Measurements from ENCODE around the gene TGIF2.

Gene TGIF2

DNA sequence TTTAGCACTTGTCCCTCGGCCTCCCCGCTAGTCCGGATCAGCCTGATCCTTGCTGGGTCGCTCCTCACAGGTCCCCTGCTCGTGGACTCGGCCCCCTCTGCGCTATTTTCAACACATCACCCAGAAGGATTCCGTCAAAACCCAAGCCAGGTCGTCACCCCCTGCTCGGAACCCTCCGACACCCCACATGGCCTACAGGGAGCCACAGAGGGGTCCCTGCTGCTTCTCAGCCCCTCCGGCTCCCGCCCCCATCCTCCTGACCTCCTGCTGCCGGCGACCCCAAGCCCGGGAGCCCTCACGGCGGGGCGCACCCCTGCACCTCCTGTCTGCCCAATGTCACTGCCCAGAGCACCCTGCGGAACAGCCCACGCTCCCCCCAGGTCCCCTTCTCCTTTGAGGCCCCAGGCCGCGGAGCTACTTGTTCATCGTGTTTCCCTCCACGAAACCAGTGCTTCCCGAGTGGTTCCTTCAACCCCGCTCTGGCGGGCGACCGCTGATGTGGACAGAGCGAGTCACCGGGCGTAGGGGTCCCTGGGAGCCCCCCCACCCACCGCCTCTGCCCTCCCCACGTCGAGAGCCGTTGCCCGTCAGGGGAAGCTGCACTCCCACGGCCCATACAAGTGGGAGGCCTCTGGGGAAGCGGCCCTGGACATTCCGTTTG, 32.7 kb upstream of the TGIF2 start:
- Histone ChIP-seq H3K4me1 (ENCODE audit: control insufficient read depth in 2 of 2, insufficient read depth in 2 of 2, low read length in 2 of 2) (peaks cover 3 to 7% of the 10 kb centered on the region in 2 donors), H3K27me3 (ENCODE audit: control insufficient read depth in 2 of 2, insufficient read depth in 2 of 2, low read length in 2 of 2) (no peaks in the 10 kb centered on the region), H3K9me3 (ENCODE audit: control insufficient read depth in 2 of 2, low read length in 2 of 2) (no peaks in the 10 kb centered on the region), H3K36me3 (ENCODE audit: control insufficient read depth in 2 of 2, insufficient read depth in 2 of 2, low read length in 2 of 2) (no peaks in the 10 kb centered on the region), H3K27ac (ENCODE audit: low read depth in 2 of 2, low read length in 2 of 2) (peak overlapping the region; percentile 74 to 82), H3K9ac (ENCODE audit: low read depth in 1 of 2, low read length in 2 of 2) (peak overlapping the region in 1 of 2 donors; percentile 34), H3K4me3 (ENCODE audit: low read length in 2 of 2) (peak overlapping the region; percentile 9 to 65)

DNA sequence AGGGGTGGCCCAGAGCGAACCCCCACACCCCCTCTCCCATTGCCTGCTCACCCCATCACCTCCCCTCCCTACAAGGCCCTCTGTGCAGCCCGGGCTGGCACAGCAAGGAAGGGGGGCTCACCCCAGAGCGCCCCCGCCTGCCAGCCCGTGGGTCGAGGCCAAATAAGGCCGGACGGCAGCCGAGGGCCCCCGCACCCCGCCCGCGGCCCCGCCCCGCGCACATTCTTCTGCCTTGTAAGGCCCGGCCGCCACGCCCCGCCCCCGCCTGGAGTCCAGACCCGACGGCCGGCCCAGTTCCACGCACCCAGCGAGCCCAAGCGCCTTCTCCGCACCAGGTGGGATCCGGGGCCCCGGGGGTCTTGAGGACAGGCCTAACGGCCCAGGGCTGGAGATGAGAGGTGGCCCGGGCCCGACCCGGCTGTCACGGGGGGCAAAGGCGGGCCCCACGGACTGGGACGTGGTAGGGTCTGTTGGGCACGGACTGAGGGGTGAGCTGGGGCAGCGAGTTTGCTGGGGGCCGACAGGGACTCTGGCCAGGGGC, 32.1 kb upstream of the TGIF2 start, which contains the start of gene MYL9:
MYL9 (plus strand) TSS at position 293 of the 541 bp plus-strand sequence. CDS start 3,366 bp downstream, outside the sequence.
- Histone ChIP-seq H3K4me1 (ENCODE audit: control insufficient read depth in 2 of 2, insufficient read depth in 2 of 2, low read length in 2 of 2) (peaks cover 3 to 7% of the 10 kb centered on the region in 2 donors), H3K9me3 (ENCODE audit: control insufficient read depth in 2 of 2, low read length in 2 of 2) (no peaks in the 10 kb centered on the region), H3K4me3 (ENCODE audit: low read length in 2 of 2) (peak within 1 kb of the TSS; percentile 65 to 69), H3K36me3 (ENCODE audit: control insufficient read depth in 2 of 2, insufficient read depth in 2 of 2, low read length in 2 of 2) (peaks cover 0 to 2% of the 10 kb centered on the region in 2 donors), H3K9ac (ENCODE audit: low read depth in 1 of 2, low read length in 2 of 2) (peak within 1 kb of the TSS; percentile 60 to 74), H3K27me3 (ENCODE audit: control insufficient read depth in 2 of 2, insufficient read depth in 2 of 2, low read length in 2 of 2) (no peaks in the 10 kb centered on the region), H3K27ac (ENCODE audit: low read depth in 2 of 2, low read length in 2 of 2) (peak within 1 kb of the TSS; percentile 82 to 87)

DNA sequence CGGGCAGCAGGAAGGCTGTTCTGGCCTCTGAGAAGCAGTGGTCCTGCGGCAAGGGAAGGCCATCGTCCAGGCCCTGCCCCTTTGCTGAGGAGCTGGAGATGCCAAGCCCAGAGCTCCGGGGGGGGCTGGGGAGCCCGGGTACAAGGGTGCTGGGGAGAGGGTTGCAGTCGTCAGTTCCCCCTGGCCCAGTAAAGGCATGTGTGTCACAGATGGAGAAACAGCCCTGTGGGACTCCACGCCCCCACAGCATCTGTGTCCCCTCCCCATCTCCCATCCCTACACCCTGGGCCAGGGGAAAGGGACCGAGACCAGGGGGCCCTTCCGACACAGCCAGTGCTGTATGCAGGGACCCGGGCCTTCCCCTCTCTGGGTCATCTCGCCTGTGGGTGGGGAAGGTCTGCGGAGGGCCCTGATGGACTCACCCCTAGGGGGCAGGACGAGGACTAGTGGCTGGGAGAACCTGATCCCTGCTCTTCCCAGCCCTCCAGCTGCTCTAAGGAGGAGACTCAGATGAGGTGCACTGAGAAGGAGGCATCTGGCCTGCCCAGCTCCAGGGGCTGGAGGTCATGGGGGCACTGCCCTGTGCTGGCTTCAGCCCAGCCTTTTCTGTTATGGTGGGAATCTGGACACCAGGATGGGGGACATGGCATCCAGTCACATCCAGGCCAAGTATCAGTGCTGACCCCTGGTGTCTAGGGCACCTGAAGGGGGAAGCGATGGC, 31.5 kb upstream of the TGIF2 start:
- Histone ChIP-seq H3K4me3 (ENCODE audit: low read length in 2 of 2) (peak overlapping the region; percentile 65 to 69), H3K9me3 (ENCODE audit: control insufficient read depth in 2 of 2, low read length in 2 of 2) (no peaks in the 10 kb centered on the region), H3K9ac (ENCODE audit: low read depth in 1 of 2, low read length in 2 of 2) (peak overlapping the region; percentile 60 to 74), H3K36me3 (ENCODE audit: control insufficient read depth in 2 of 2, insufficient read depth in 2 of 2, low read length in 2 of 2) (peaks cover 0 to 2% of the 10 kb centered on the region in 2 donors), H3K4me1 (ENCODE audit: control insufficient read depth in 2 of 2, insufficient read depth in 2 of 2, low read length in 2 of 2) (peaks cover 3 to 7% of the 10 kb centered on the region in 2 donors), H3K27ac (ENCODE audit: low read depth in 2 of 2, low read length in 2 of 2) (peak overlapping the region; percentile 82 to 87), H3K27me3 (ENCODE audit: control insufficient read depth in 2 of 2, insufficient read depth in 2 of 2, low read length in 2 of 2) (no peaks in the 10 kb centered on the region)

DNA sequence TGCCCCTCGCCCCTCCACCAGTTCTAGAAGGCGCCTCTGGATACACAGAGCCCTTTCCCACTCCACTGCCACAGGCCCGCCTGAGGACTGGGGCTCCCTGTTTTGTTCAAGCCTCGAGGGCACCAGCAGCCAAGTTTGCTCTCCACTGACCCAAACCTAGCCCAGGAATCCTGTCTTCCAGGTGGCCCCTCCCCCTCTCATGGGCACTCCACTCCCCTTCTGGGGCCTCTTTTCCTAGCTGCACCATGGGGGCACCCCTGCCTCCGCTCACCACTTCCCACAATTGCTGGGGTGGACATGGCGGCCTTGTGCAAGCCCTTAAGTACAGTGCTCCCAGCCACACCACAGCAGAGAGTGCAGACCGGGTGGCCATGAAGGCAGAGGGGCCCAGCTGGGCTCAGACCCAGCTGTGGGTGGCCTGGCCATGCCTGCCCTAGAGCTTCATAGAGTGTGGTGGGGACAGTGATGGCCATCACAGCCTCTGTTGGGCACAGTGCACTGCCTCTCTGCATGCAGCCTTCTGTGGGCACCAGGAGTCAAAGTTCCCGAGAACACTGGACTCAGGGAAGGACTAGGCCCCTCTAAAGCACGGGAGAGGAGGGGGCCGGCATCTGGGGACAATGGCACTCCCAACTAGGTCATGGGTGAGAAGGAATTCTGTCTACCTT, 30.7 kb upstream of the TGIF2 start:
- Histone ChIP-seq H3K27ac (ENCODE audit: low read depth in 2 of 2, low read length in 2 of 2) (peak overlapping the region; percentile 82 to 87), H3K4me3 (ENCODE audit: low read length in 2 of 2) (peak overlapping the region; percentile 65 to 69)

DNA sequence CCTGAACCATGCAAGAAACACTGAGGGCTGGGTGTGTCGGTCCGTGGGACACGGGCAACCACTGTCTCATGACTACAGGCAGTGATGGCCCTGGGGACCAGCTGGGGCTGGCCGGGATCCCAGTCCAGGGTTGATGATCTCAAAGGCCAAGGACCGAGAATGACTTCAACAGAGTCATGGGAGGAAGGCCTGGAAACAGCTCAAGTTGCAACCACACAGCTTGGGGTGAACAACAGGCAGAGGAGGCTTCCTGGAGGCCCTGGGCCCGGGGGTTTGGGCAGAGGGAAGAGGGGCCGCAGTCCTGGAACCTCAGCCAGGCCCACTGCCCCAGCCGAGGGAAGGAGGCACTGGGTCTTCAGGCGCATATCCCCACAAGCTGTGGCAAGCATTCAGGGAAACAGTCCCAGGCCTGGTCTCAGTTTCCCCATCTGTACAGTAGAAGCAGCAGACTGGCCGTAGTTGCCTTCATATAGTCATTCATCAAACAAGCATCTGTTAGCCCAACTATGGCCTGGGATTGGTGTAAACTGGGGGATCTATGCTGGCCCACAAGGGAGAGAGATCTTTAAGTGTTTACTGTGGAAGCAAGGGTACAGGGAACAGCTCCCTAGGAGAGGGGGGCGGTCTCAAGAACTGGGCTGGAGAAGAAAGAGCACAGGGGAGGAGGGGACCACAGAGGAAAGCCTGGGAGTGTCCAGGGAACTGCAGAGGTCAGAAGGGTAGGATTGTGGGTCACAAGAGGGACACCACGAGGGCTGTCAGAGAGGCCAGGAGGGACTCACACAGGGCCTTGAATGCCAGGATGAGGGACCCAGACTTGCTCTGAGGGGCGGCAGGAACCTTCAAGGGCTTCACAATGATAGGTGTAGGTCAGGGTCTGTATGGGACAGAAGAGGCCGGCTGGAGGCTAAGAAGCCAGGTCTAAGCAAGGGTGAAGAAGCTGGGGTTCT, 29.9 kb upstream of the TGIF2 start:
- Histone ChIP-seq H3K27me3 (ENCODE audit: control insufficient read depth in 2 of 2, insufficient read depth in 2 of 2, low read length in 2 of 2) (no peaks in the 10 kb centered on the region), H3K4me1 (ENCODE audit: control insufficient read depth in 2 of 2, insufficient read depth in 2 of 2, low read length in 2 of 2) (peaks cover 3 to 7% of the 10 kb centered on the region in 2 donors), H3K9ac (ENCODE audit: low read depth in 1 of 2, low read length in 2 of 2) (peak overlapping the region in 1 of 2 donors; percentile 74), H3K36me3 (ENCODE audit: control insufficient read depth in 2 of 2, insufficient read depth in 2 of 2, low read length in 2 of 2) (peaks cover 2 to 4% of the 10 kb centered on the region in 2 donors), H3K27ac (ENCODE audit: low read depth in 2 of 2, low read length in 2 of 2) (peak overlapping the region; percentile 55 to 87), H3K9me3 (ENCODE audit: control insufficient read depth in 2 of 2, low read length in 2 of 2) (no peaks in the 10 kb centered on the region), H3K4me3 (ENCODE audit: low read length in 2 of 2) (peak overlapping the region; percentile 40 to 69)

More for the DNA sequence above, 30.7 kb upstream of the TGIF2 start:
- Histone ChIP-seq H3K9me3 (ENCODE audit: control insufficient read depth in 2 of 2, low read length in 2 of 2) (no peaks in the 10 kb centered on the region), H3K36me3 (ENCODE audit: control insufficient read depth in 2 of 2, insufficient read depth in 2 of 2, low read length in 2 of 2) (peaks cover 2% of the 10 kb centered on the region in 2 donors), H3K9ac (ENCODE audit: low read depth in 1 of 2, low read length in 2 of 2) (peak overlapping the region; percentile 60 to 74), H3K4me1 (ENCODE audit: control insufficient read depth in 2 of 2, insufficient read depth in 2 of 2, low read length in 2 of 2) (peaks cover 3 to 7% of the 10 kb centered on the region in 2 donors), H3K27me3 (ENCODE audit: control insufficient read depth in 2 of 2, insufficient read depth in 2 of 2, low read length in 2 of 2) (no peaks in the 10 kb centered on the region)

DNA sequence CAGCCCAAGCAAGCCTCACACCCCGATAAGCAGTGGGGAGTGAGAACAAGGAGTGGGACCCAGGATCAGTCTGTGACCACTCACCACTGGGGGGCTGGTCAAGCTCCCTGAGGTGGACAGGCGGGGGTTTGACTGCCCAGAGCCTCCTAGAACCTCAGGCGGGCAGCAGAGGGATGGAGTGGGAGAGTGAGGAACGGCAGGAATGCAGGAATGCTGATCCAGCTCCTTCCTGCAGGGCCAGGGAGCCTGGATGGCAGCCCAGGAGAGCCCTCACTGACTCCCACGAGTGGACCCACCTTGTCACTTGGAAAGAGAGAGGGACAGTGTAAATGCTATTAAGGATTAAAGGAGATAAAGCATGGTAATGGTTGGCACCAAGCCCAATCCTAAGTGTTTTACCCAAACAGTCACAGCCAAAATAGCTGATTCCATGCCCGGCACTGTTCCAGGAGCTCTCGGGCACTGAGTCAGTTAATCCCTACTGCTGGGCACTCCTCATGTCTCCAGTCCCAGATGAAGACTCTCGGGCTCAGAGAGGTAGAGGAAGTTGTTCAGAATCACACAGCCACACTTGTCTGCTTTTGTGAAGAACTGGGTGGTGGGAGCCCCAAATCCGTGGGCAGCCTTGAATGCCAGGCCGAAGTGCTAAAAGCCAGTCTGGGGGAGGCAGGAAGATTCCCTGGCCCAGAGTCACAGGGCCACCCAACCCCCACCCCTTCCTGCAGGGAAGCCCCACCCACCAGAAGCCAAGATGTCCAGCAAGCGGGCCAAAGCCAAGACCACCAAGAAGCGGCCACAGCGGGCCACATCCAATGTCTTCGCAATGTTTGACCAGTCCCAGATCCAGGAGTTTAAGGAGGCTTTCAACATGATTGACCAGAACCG, 29.0 kb upstream of the TGIF2 start:
- peak overlapping the region in 1 of 2 donors; percentile 87 for H3K27ac ChIP-seq (ENCODE audit: low read depth in 2 of 2, low read length in 2 of 2)
- peaks cover 2 to 4% of the 10 kb centered on the region in 2 donors for H3K36me3 ChIP-seq (ENCODE audit: control insufficient read depth in 2 of 2, insufficient read depth in 2 of 2, low read length in 2 of 2)
- H3K9ac ChIP-seq (ENCODE audit: low read depth in 1 of 2, low read length in 2 of 2) = no peak overlapping the region
- H3K27me3 ChIP-seq (ENCODE audit: control insufficient read depth in 2 of 2, insufficient read depth in 2 of 2, low read length in 2 of 2) = no peaks in the 10 kb centered on the region
- H3K4me1 ChIP-seq (ENCODE audit: control insufficient read depth in 2 of 2, insufficient read depth in 2 of 2, low read length in 2 of 2) = peaks cover 3 to 7% of the 10 kb centered on the region in 2 donors
- no peaks in the 10 kb centered on the region for H3K9me3 ChIP-seq (ENCODE audit: control insufficient read depth in 2 of 2, low read length in 2 of 2)
- H3K4me3 ChIP-seq (ENCODE audit: low read length in 2 of 2) = peak overlapping the region in 1 of 2 donors; percentile 31

DNA sequence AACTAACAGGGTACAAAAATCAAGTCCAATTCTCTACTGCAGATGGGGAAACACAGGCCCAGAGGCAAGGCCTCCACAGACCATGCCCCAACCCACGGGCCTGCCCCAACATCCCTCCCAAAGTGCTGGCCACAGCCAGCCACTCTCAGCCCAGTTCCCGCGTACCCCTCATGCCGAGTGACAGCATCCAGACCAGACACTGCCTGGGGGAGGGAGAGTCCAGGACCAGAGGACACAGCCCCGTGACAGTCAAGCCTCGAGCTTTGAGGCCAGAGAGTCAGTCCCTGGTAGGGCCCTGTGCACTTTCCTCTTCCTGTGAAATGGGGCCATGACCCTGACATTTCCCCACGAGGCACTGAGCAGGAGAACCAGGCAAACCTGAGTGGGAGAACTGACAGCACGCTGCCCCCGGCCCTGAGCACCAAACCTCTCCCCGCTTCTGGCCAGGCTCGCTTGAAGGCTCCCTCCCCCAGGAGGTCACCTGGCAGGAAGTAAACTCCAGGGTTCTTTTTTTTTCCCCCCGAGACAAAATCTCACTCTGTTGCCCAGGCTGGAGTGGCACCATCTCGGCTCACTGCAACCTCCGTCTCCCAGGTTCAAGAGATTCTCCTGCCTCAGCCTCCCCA, 27.2 kb upstream of the TGIF2 start:
- H3K4me1 ChIP-seq (ENCODE audit: control insufficient read depth in 2 of 2, insufficient read depth in 2 of 2, low read length in 2 of 2) = peaks cover 3 to 7% of the 10 kb centered on the region in 2 donors
- no peak overlapping the region for H3K27ac ChIP-seq (ENCODE audit: low read depth in 2 of 2, low read length in 2 of 2)
- H3K4me3 ChIP-seq (ENCODE audit: low read length in 2 of 2) = no peak overlapping the region
- no peaks in the 10 kb centered on the region for H3K9me3 ChIP-seq (ENCODE audit: control insufficient read depth in 2 of 2, low read length in 2 of 2)
- peaks cover 2 to 4% of the 10 kb centered on the region in 2 donors for H3K36me3 ChIP-seq (ENCODE audit: control insufficient read depth in 2 of 2, insufficient read depth in 2 of 2, low read length in 2 of 2)
- H3K27me3 ChIP-seq (ENCODE audit: control insufficient read depth in 2 of 2, insufficient read depth in 2 of 2, low read length in 2 of 2) = no peaks in the 10 kb centered on the region
- H3K9ac ChIP-seq (ENCODE audit: low read depth in 1 of 2, low read length in 2 of 2) = no peak overlapping the region

DNA sequence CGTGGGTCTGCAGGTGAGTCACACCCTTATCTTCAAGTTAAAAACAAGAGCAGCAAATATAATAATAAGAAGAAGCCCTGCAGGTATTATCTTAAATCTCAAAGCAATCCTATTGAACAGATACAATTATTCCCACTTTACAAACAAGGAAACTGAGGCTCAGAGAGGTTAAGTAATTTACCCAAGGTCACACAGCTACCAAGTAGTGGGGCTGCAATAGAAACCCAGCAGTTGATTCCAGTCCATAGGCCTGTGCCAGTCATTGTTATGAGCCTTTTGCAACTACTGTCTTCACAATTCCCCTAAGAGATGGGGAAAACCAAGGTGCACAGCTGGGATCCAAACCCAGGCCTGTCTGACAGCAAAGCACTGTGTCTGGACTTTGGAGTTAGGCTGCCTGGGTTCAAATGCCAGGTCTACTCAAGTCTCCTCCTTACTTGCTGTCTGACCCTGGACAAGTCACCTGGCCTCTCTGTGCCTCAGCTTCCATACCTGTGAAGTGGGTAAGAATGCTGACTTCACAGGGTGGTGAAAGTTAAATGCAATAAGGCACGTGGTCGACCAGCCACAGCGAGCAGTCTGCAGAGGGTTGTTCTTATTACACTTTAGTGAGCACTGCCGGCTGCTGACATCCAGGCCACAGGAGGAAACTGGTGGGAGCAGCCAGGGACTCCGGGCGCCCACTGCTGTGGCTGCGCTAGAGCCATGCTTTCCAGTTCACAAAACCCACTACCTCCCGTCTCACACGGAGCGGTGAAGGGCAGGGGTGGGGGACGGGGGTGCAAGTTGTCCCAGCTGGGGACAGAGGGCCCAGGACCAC, 26.0 kb upstream of the TGIF2 start:
- Histone ChIP-seq H3K4me3 (ENCODE audit: low read length in 2 of 2) (no peak overlapping the region), H3K36me3 (ENCODE audit: control insufficient read depth in 2 of 2, insufficient read depth in 2 of 2, low read length in 2 of 2) (peaks cover 2 to 4% of the 10 kb centered on the region in 2 donors), H3K4me1 (ENCODE audit: control insufficient read depth in 2 of 2, insufficient read depth in 2 of 2, low read length in 2 of 2) (peaks cover 3 to 7% of the 10 kb centered on the region in 2 donors), H3K9me3 (ENCODE audit: control insufficient read depth in 2 of 2, low read length in 2 of 2) (no peaks in the 10 kb centered on the region), H3K27me3 (ENCODE audit: control insufficient read depth in 2 of 2, insufficient read depth in 2 of 2, low read length in 2 of 2) (no peaks in the 10 kb centered on the region), H3K27ac (ENCODE audit: low read depth in 2 of 2, low read length in 2 of 2) (no peak overlapping the region), H3K9ac (ENCODE audit: low read depth in 1 of 2, low read length in 2 of 2) (no peak overlapping the region)
